HEK293T (cell line): ENCODE data around the gene LIX1.

Source experiments
- ARNT ChIP-seq: fragments of 450-650 bp; IDR thresholded peaks from 2 replicates; pipeline ENCODE4 v1.6.1; 2017; ENCODE audit warnings: mild to moderate bottlenecking
- CTBP1 ChIP-seq: fragments of 450-650 bp; IDR thresholded peaks from 2 replicates; pipeline ENCODE4 v1.6.1; 2016; ENCODE audit warnings: borderline replicate concordance
- FOXA1 ChIP-seq: fragments of 450-650 bp; IDR thresholded peaks from 2 replicates; pipeline ENCODE4 v1.6.1; 2016; ENCODE audit warnings: mild to moderate bottlenecking
- HDGF ChIP-seq: fragments of 450-650 bp; IDR thresholded peaks from 2 replicates; pipeline ENCODE4 v1.6.1; 2017; ENCODE audit warnings: antibody characterized with exemption, borderline replicate concordance
- PKNOX1 ChIP-seq: fragments of 450-650 bp; IDR thresholded peaks from 2 replicates; pipeline ENCODE4 v1.6.1; 2016
- SP1 ChIP-seq: fragments of 450-650 bp; IDR thresholded peaks from 2 replicates; pipeline ENCODE4 v1.6.1; 2017
- TARDBP ChIP-seq: fragments of 450-650 bp; IDR thresholded peaks from 2 replicates; pipeline ENCODE4 v1.6.1; 2016
- ZNF384 ChIP-seq: fragments of 450-650 bp; IDR thresholded peaks from 2 replicates; pipeline ENCODE4 v1.6.1; 2016

- no peak for TF ChIP-seq FOXA1
- TF ChIP-seq SP1: no peak
- no peak for TF ChIP-seq CTBP1
- no peak for TF ChIP-seq HDGF
- TF ChIP-seq ZNF384: no peak
- no peak for TF ChIP-seq TARDBP
- no peak for TF ChIP-seq PKNOX1
- TF ChIP-seq ARNT: no peak
Observed at GRCh38 chr5:97063251-97063650, 79.2 kb downstream of the LIX1 start.
